WTC11 (cell line): ENCODE results near the gene RAC2.

Experiments used
- GABPB1 ChIP-seq: sonication (generic); formaldehyde crosslinking; IDR thresholded peaks from 2 replicates; pipeline ENCODE4 v1.8.1; 2023; ENCODE audit warnings: mild to moderate bottlenecking, missing genetic modification reagents
- IRF2 ChIP-seq: sonication (generic); formaldehyde crosslinking; IDR thresholded peaks from 2 replicates; pipeline ENCODE4 v1.8.0; 2022; ENCODE audit warnings: low read depth, missing genetic modification reagents, borderline replicate concordance
- TEAD4 ChIP-seq: sonication (generic); formaldehyde crosslinking; IDR thresholded peaks from 2 replicates; pipeline ENCODE4 v1.8.0; 2022; ENCODE audit warnings: mild to moderate bottlenecking, missing genetic modification reagents
- TF ChIP-seq, protein P1 (sequence below): sonication (generic); formaldehyde crosslinking; IDR thresholded peaks from 2 replicates; pipeline ENCODE4 v1.8.0; 2022; ENCODE audit warnings: mild to moderate bottlenecking, missing genetic modification reagents
- TF ChIP-seq, protein P2 (sequence below): sonication (generic); formaldehyde crosslinking; IDR thresholded peaks from 2 replicates; pipeline ENCODE4 v1.8.1; 2023; ENCODE audit warnings: mild to moderate bottlenecking, missing genetic modification reagents, moderate library complexity
- TF ChIP-seq, protein P3 (sequence below): sonication (generic); formaldehyde crosslinking; IDR thresholded peaks from 2 replicates; pipeline ENCODE4 v1.8.1; 2023; ENCODE audit warnings: mild to moderate bottlenecking, missing genetic modification reagents, moderate library complexity
- TF ChIP-seq, protein P4 (sequence below): fragments of 200-600 bp; IDR thresholded peaks from 2 replicates; pipeline ENCODE4 v1.8.0; 2022; ENCODE audit warnings: antibody characterized with exemption
- TF ChIP-seq, protein P5 (sequence below): sonication (generic); formaldehyde crosslinking; IDR thresholded peaks from 2 replicates; pipeline ENCODE4 v1.8.1; 2023; ENCODE audit warnings: mild to moderate bottlenecking, missing genetic modification reagents, borderline replicate concordance

DNA sequence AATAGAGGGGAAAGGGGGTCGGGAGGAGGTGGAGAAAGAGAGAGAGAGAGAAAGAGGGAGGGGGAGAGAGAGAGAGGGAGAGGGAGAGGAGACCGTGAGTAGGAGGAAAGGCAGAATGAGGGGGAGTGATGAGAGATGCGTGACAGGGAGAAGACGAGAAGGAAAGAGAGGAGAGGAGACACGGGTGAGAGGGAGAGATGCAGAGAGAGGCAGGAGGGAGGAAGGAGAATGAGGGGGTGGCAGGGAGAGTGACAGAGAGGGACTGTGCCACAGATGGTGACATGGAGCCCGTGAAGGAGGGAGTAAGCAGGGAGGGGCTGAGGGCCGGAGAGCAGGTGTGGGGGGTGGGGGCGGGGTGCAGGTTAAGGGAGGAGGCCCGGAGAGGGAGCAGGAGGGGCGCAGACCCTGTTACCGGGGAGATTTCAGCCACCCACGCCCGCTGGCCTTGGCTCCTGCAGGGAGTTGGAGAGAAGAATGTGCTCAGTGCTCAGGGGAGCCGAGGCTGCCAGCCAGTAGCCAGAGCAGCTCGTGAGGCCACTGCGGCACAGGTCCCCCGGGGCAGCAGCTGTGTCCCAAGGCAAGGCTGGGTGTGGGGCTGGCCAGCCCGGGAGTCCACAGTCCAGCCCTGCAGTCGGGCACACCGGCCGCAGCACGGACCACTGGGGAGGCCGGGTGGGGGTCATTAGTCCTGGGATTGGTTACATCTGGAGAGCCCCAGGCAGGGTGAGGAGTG is 31.7 kb downstream of the RAC2 start, which contains the start of gene SSTR3:
- TF ChIP-seq, protein P1, sequence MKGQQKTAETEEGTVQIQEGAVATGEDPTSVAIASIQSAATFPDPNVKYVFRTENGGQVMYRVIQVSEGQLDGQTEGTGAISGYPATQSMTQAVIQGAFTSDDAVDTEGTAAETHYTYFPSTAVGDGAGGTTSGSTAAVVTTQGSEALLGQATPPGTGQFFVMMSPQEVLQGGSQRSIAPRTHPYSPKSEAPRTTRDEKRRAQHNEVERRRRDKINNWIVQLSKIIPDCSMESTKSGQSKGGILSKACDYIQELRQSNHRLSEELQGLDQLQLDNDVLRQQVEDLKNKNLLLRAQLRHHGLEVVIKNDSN (CRISPR knock-in tag), result no peak
- TF ChIP-seq, protein P2, sequence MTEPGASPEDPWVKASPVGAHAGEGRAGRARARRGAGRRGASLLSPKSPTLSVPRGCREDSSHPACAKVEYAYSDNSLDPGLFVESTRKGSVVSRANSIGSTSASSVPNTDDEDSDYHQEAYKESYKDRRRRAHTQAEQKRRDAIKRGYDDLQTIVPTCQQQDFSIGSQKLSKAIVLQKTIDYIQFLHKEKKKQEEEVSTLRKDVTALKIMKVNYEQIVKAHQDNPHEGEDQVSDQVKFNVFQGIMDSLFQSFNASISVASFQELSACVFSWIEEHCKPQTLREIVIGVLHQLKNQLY, result no peak
- TF ChIP-seq, protein P3, sequence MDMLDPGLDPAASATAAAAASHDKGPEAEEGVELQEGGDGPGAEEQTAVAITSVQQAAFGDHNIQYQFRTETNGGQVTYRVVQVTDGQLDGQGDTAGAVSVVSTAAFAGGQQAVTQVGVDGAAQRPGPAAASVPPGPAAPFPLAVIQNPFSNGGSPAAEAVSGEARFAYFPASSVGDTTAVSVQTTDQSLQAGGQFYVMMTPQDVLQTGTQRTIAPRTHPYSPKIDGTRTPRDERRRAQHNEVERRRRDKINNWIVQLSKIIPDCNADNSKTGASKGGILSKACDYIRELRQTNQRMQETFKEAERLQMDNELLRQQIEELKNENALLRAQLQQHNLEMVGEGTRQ (CRISPR knock-in tag), result no peak
- TF ChIP-seq, protein P4, sequence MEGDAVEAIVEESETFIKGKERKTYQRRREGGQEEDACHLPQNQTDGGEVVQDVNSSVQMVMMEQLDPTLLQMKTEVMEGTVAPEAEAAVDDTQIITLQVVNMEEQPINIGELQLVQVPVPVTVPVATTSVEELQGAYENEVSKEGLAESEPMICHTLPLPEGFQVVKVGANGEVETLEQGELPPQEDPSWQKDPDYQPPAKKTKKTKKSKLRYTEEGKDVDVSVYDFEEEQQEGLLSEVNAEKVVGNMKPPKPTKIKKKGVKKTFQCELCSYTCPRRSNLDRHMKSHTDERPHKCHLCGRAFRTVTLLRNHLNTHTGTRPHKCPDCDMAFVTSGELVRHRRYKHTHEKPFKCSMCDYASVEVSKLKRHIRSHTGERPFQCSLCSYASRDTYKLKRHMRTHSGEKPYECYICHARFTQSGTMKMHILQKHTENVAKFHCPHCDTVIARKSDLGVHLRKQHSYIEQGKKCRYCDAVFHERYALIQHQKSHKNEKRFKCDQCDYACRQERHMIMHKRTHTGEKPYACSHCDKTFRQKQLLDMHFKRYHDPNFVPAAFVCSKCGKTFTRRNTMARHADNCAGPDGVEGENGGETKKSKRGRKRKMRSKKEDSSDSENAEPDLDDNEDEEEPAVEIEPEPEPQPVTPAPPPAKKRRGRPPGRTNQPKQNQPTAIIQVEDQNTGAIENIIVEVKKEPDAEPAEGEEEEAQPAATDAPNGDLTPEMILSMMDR, result no peak
- no peak for TF ChIP-seq TEAD4
- TF ChIP-seq IRF2 (CRISPR knock-in tag), result no peak
- TF ChIP-seq, protein P5, sequence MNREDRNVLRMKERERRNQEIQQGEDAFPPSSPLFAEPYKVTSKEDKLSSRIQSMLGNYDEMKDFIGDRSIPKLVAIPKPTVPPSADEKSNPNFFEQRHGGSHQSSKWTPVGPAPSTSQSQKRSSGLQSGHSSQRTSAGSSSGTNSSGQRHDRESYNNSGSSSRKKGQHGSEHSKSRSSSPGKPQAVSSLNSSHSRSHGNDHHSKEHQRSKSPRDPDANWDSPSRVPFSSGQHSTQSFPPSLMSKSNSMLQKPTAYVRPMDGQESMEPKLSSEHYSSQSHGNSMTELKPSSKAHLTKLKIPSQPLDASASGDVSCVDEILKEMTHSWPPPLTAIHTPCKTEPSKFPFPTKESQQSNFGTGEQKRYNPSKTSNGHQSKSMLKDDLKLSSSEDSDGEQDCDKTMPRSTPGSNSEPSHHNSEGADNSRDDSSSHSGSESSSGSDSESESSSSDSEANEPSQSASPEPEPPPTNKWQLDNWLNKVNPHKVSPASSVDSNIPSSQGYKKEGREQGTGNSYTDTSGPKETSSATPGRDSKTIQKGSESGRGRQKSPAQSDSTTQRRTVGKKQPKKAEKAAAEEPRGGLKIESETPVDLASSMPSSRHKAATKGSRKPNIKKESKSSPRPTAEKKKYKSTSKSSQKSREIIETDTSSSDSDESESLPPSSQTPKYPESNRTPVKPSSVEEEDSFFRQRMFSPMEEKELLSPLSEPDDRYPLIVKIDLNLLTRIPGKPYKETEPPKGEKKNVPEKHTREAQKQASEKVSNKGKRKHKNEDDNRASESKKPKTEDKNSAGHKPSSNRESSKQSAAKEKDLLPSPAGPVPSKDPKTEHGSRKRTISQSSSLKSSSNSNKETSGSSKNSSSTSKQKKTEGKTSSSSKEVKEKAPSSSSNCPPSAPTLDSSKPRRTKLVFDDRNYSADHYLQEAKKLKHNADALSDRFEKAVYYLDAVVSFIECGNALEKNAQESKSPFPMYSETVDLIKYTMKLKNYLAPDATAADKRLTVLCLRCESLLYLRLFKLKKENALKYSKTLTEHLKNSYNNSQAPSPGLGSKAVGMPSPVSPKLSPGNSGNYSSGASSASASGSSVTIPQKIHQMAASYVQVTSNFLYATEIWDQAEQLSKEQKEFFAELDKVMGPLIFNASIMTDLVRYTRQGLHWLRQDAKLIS, result no peak
- TF ChIP-seq GABPB1 (CRISPR knock-in tag), result no peak
